HUES48 (cell line): Measurements from ENCODE around the gene JPT2.

Source experiments
- H3K27ac ChIP-seq: one replicate; pipeline ENCODE4 v1.7.0; 2013; ENCODE audit warnings: low read depth, low read length, inconsistent platforms
- H3K27me3 ChIP-seq: 2 replicates; pipeline ENCODE4 v1.6.1; 2013; ENCODE audit warnings: mild to moderate bottlenecking, low read length; ENCODE audit not compliant: control insufficient read depth, insufficient read depth
- H3K36me3 ChIP-seq: 2 replicates; pipeline ENCODE4 v1.6.1; 2013; ENCODE audit warnings: low read length; ENCODE audit not compliant: control insufficient read depth, insufficient read depth
- H3K4me1 ChIP-seq: 2 replicates; pipeline ENCODE4 v1.6.1; 2013; ENCODE audit warnings: mild to moderate bottlenecking, low read length; ENCODE audit not compliant: control insufficient read depth, insufficient read depth
- H3K4me3 ChIP-seq: 2 replicates; pipeline ENCODE4 v1.5.1; 2013; ENCODE audit warnings: mild to moderate bottlenecking, low read depth, low read length
- H3K9ac ChIP-seq: 2 replicates; pipeline ENCODE4 v1.6.1; 2013; ENCODE audit warnings: mild to moderate bottlenecking, low read depth, low read length, moderate library complexity
- H3K9me3 ChIP-seq: 2 replicates; pipeline ENCODE4 v1.6.1; 2013; ENCODE audit warnings: low read length; ENCODE audit not compliant: control insufficient read depth, insufficient read depth

Gene JPT2

DNA sequence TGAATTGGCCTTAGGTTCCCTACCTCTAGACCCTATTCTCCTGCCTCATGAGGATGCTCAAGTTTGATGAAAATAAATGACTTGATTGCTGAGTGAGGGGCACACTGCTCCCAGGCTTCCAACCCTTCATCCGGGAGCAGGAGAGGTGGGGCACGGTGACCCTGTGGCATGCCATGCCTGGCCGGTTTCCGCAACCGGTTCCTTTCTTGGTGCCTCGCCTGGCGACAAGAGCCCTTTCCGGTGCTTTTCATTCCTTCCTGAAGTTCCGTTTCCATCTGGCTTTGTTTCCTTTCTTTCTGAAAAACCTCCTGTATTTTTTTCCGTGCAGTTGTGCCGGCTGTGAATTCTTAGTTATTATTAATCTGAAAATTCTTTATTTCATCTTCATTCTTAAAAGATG, 38.2 kb upstream of the JPT2 start:
- H3K4me1 ChIP-seq: no peaks in the 10 kb centered on the region
- H3K4me3 ChIP-seq: no peak overlapping the region
- H3K9ac ChIP-seq: no peak overlapping the region
- peaks cover 78% of the 10 kb centered on the region for H3K36me3 ChIP-seq
- no peaks in the 10 kb centered on the region for H3K9me3 ChIP-seq
- H3K27me3 ChIP-seq: no peaks in the 10 kb centered on the region
- no peak overlapping the region for H3K27ac ChIP-seq

DNA sequence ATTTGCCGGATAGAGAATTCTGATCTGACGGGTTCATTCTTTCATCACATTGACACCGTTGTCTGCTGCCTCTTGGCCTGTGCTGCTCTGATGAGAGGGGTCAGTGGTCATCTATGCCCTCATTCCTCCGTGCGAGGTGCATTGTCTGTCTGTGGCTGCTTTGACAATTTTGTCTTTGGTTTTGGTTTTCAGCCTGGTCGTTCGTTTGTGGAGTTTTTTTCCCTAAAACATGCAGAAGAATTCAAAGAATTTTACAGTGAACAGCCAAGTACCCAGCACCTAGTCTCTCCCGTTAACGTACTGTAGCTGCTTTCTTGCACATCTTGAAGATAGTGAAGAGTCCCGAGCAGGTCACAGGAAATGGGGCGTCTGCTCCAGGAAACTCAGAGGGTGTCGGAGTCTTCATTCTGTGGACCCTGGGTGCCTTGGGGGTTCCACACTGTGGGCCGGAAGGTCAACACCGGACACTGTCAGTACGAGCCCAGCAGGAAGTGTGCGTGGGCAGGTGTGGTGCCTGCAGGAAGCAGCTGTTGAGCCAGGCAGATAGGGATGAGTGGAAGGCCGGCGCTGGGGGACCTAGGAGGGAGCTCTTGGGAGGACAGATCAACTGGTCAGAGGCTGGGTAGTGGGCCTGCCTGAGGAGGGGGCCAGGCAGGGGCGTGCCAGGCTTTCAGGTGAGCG, 37.7 kb upstream of the JPT2 start:
- Histone ChIP-seq H3K4me3 (no peak overlapping the region), H3K9ac (no peak overlapping the region), H3K27me3 (no peaks in the 10 kb centered on the region), H3K27ac (no peak overlapping the region), H3K4me1 (no peaks in the 10 kb centered on the region), H3K9me3 (no peaks in the 10 kb centered on the region), H3K36me3 (peaks cover 76% of the 10 kb centered on the region)

DNA sequence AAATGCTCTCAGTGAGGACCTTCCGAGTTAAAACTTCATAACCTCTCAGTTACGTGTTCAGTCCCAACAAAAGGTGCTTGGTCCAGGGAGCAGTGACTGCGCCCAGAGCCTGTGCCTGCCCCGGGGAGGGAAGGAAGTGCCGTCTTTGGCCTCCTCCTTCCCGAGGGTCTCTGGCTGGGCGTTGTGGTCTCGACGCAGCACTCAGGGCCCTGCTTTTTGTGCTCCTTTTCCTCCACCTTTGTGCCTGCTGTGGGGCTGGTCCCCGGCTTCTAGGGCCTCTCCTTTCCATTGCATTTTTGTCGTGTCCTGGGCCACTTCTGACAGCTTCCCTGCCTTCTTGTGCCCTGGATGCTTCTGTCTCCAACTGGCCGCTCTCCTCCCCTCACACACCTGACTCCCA, 36.8 kb upstream of the JPT2 start:
- Histone ChIP-seq H3K4me1 (no peaks in the 10 kb centered on the region), H3K9ac (no peak overlapping the region)

DNA sequence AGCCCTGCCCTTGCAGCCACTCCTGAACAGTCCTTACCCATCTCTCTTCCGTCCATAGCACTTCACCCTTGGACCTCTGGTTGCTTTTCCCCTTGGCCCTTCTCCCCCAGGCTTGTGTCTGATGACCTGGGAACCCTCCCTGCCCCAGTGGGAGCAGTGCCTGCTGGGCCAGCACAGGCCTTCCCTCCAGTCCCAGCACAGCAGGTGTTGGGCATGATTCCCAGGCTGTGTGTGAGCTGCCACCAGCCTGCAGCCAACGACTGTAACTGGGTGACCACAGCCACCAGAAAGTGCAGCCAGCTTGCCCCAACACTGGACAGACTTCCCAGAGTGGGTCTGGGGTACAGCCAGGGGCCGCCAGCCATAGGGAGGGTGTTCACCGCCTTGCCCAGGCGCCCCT, 35.9 kb upstream of the JPT2 start:
- H3K27me3 ChIP-seq: no peaks in the 10 kb centered on the region
- H3K9me3 ChIP-seq: no peaks in the 10 kb centered on the region
- H3K27ac ChIP-seq: no peak overlapping the region
- H3K4me3 ChIP-seq: no peak overlapping the region
- peaks cover 91% of the 10 kb centered on the region for H3K36me3 ChIP-seq
- no peaks in the 10 kb centered on the region for H3K4me1 ChIP-seq
- no peak overlapping the region for H3K9ac ChIP-seq

More for the DNA sequence above, 36.8 kb upstream of the JPT2 start:
- Histone ChIP-seq H3K9me3 (no peaks in the 10 kb centered on the region), H3K27me3 (no peaks in the 10 kb centered on the region), H3K36me3 (peaks cover 84% of the 10 kb centered on the region), H3K27ac (no peak overlapping the region), H3K4me3 (no peak overlapping the region)

DNA sequence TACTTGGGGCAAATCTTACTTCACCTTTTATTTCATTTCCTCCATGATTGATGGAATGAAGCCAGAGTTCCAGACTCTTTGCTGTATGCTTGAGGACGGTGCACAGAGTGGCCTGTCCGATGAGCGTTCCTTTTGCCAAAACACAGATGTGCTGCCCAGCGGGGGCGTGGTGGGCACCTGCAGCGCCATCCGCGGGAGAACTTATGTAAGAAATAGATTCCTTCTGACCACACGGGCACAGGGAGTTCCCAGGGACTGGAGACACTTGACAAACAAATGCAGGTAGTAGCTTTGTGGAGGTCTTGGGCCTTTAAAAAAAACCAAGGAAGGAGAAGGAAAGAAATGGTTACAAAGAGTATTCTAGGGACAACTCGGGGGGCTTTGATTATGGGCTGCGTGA, 35.3 kb upstream of the JPT2 start:
- Histone ChIP-seq H3K27me3 (no peaks in the 10 kb centered on the region), H3K36me3 (peaks cover 88% of the 10 kb centered on the region), H3K4me3 (no peak overlapping the region), H3K27ac (no peak overlapping the region), H3K9me3 (no peaks in the 10 kb centered on the region), H3K4me1 (no peaks in the 10 kb centered on the region), H3K9ac (no peak overlapping the region)

DNA sequence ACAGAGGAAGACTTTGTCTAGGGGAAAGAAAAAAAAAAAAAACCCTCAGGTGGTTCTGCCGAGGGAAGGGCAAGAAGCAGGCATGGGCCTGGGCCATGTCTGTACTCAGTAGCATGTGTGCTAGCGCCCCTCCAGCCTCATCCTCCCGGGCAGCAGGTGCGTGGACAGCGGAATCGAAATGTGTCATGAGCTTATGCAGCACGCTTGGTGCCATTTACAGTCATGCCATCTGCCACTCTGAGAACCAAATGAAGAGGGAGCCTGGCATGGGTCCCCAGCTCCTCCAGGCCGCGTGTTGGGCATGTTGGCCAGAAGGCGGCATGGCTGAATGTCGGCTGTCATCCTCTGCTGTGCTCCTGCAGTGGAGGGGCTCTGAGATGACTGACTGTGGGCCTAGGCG, 34.6 kb upstream of the JPT2 start:
- Histone ChIP-seq H3K9me3 (no peaks in the 10 kb centered on the region), H3K27ac (no peak overlapping the region), H3K36me3 (peaks cover 83% of the 10 kb centered on the region)

DNA sequence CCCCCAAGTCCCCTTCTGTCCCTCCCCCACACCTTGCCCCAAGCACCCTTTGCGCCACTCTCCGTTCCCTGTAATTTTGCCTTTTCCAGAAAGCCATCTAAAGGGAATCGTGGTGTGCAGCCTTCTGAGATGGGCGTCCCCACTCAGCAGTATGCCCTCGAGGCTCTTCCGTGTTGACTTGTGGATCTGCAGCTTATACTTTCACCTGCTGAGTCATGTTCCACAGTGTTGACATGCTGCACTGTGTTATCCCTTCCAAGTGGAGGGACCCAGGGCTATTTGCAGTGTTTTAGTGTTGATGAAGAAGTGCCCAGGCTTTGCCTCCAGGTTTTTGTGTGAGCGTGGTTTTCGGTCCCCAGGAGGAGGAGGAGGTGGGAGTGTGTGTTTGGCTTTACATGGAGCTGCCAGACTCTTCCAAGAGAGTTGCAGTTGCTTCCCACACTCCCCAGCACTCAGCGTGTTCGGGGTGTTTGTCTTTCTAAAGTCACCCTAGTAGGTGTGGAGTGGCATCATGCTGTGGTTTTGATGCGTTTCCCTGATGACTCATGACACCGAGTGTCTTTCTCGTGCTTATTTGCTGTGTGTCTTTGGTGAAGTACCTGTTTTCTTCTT, 32.1 kb upstream of the JPT2 start:
- H3K36me3 ChIP-seq: peaks cover 66% of the 10 kb centered on the region
- no peak overlapping the region for H3K9ac ChIP-seq
- no peak overlapping the region for H3K4me3 ChIP-seq
- no peaks in the 10 kb centered on the region for H3K9me3 ChIP-seq
- no peaks in the 10 kb centered on the region for H3K27me3 ChIP-seq
- peak overlapping the region; percentile 81 for H3K27ac ChIP-seq
- no peaks in the 10 kb centered on the region for H3K4me1 ChIP-seq

More for the DNA sequence above, 34.6 kb upstream of the JPT2 start:
- Histone ChIP-seq H3K27me3 (no peaks in the 10 kb centered on the region), H3K4me1 (no peaks in the 10 kb centered on the region), H3K4me3 (no peak overlapping the region), H3K9ac (no peak overlapping the region)

DNA sequence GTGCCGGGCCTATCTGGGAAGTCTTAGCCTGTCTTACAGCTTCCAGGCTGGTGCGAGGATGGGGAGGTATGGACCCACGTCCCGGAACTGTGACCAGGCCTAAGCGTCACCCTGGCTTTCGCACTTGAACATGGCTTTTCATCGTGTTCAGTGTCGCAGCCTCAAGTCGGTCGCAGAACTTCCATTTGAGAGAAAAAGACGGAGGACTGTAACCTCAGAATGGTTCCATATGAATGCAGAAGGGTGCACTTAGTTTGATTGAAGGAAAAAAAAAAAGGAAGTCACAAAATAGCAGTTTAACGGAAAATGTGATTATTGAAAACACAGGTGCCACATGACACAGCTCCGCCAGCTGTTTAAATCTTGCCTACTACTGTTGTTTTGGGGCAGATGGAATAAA, 30.2 kb upstream of the JPT2 start:
- Histone ChIP-seq H3K27me3 (no peaks in the 10 kb centered on the region), H3K27ac (no peak overlapping the region), H3K4me3 (no peak overlapping the region), H3K36me3 (peaks cover 65% of the 10 kb centered on the region), H3K9me3 (no peaks in the 10 kb centered on the region), H3K9ac (no peak overlapping the region), H3K4me1 (no peaks in the 10 kb centered on the region)

DNA sequence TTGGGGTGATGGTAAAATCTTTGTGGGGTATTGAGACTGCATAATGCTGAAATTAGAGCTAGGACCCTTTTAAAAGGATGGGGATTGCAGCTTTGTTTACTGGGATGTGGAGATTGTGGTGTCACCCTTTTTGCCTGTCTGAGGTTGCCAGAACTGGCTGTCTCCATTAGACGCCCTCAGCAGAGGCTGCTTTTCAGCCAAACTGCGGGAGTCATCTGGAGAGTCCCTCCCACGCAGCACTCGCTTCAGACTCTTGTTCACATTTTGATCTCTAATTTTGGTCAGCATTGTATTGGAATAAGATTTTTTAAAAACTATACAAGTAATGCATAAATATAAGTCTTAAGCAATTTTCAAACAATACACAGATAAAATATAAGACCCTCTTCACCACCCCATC, 27.9 kb upstream of the JPT2 start:
- Histone ChIP-seq H3K4me1 (no peaks in the 10 kb centered on the region), H3K27ac (no peak overlapping the region), H3K9me3 (no peaks in the 10 kb centered on the region), H3K4me3 (no peak overlapping the region), H3K36me3 (peaks cover 65% of the 10 kb centered on the region), H3K27me3 (no peaks in the 10 kb centered on the region), H3K9ac (no peak overlapping the region)

DNA sequence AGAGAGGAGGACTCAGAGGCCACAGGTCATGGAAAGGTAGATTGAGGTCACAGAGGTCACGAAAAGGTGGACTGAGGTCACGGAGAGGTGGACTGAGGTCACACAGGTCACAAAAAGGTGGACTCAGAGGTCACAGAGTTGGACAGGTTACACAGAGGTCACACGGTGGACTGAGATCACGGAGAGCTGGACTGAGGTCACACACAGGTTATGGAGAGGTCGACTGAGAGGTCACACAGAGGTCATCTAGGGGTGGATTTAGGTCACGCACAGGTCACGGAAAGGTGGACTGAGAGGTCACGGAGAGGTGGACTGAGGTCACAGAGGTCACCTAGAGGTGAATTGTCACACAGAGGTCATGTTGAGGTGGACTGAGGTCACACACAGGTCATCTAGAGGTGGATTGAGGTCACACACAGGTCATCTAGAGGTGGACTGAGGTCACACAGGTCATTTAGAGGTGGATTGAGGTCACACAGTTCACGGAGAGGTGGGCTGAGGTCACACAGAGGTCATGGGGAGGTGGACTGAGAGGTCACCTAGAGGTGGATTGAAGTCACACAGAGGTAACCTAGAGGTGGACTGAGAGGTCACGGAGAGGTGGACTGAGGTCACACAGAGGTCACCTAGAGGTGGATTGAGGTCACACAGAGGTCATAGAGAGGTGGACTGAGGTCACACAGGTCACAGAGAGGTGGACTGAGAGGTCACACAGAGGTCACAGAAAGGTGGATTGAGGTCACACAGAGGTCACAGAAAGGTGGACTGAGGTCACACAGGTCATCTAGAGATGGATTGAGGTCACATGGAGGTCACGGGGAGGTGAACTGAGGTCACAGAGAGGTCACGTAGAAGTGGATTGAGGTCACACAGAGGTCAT, 26.7 kb upstream of the JPT2 start:
- H3K9me3 ChIP-seq: no peaks in the 10 kb centered on the region
- H3K4me3 ChIP-seq: no peak overlapping the region
- no peaks in the 10 kb centered on the region for H3K4me1 ChIP-seq
- H3K9ac ChIP-seq: no peak overlapping the region
- no peak overlapping the region for H3K27ac ChIP-seq
- peaks cover 64% of the 10 kb centered on the region for H3K36me3 ChIP-seq
- H3K27me3 ChIP-seq: no peaks in the 10 kb centered on the region

DNA sequence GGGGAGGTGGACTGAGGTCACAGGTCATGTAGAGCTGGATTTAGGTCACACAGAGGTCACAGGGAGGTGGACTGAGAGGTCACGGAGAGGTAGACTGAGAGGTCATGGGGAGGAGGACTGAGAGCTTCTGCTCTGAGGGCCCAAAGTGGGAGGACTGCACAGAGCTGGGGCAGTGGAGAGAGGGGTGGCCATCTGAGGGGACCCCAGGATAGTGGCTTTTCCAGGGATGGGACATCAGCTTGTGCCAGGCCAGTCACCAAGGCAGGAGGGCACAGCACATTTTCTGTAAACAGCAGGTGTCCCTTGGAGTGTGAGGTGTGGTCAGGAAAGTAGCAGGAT, 26.1 kb upstream of the JPT2 start:
- Histone ChIP-seq H3K4me3 (no peak overlapping the region), H3K36me3 (peaks cover 62% of the 10 kb centered on the region), H3K27ac (no peak overlapping the region)

More for the DNA sequence above, 26.1 kb upstream of the JPT2 start:
- H3K9ac ChIP-seq: no peak overlapping the region
- H3K4me1 ChIP-seq: no peaks in the 10 kb centered on the region
- no peaks in the 10 kb centered on the region for H3K27me3 ChIP-seq
- H3K9me3 ChIP-seq: no peaks in the 10 kb centered on the region
